GM12801 (cell line): ENCODE data around the gene TMEFF2.

Source experiments
- TF ChIP-seq, protein P1 (sequence below): IDR thresholded peaks from one replicate; pipeline ENCODE4 v1.5.1; 2011; ENCODE audit warnings: control low read depth; ENCODE audit not compliant: insufficient read length; ENCODE audit errors: extremely low read depth

The TMEFF2 gene

DNA sequence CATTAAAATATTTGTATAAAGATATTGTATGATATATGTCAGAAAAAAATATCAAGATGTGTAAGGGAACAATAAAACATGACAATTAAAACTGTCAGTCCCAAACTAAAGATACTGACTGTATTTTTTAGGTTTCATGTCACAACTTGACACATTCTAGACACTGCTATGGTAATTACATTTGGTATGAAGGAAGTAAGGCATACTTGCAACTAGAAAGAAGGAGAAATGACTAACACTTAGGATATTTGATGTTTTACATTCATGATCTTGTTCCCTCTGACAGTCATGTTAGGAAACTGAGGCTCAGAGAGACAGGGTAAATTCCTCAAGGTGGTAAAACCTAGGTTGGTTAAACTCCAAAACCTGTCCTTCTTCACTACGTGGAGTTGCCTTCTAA, 68.3 kb downstream of the TMEFF2 start:
- TF ChIP-seq, protein P1, sequence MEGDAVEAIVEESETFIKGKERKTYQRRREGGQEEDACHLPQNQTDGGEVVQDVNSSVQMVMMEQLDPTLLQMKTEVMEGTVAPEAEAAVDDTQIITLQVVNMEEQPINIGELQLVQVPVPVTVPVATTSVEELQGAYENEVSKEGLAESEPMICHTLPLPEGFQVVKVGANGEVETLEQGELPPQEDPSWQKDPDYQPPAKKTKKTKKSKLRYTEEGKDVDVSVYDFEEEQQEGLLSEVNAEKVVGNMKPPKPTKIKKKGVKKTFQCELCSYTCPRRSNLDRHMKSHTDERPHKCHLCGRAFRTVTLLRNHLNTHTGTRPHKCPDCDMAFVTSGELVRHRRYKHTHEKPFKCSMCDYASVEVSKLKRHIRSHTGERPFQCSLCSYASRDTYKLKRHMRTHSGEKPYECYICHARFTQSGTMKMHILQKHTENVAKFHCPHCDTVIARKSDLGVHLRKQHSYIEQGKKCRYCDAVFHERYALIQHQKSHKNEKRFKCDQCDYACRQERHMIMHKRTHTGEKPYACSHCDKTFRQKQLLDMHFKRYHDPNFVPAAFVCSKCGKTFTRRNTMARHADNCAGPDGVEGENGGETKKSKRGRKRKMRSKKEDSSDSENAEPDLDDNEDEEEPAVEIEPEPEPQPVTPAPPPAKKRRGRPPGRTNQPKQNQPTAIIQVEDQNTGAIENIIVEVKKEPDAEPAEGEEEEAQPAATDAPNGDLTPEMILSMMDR = no peak

DNA sequence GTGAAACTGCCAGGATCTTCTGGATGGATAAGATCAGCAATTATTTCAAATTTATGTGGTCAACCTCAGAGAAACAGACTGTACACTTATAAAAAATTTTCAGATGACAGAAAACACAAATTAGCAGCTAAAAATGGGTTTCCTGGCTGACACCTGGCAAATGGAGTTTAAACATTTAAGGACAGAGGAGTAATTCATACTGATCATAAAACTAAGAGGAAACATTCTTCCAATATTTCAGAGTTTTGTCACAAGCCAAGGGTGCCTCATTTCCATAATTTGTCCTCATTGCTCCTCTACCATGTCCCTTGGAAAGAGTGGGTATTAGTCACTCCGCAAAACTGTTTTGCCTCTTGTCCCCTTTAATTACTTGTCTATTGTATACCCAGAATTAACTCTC, 70.2 kb downstream of the TMEFF2 start:
- TF ChIP-seq, protein P1 = no peak

DNA sequence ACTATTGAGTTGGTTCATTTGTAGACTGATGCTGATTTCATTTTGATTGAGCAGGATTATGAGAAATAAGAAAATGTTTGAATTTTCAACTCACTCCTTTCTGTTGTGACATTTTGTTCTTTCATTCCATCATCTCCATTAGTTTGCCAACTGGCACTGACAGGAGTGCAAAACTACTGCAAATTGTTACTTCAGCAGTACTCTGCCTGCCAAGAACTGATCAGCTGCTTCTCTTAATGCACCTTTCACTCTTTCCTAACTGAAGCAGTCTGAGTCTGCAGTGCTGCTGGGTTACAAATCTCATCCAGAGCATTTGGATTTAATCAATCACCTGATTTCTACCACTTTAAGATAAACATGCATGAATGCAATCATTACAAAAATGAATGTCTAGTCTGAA, 70.9 kb downstream of the TMEFF2 start:
- TF ChIP-seq, protein P1 = no peak

DNA sequence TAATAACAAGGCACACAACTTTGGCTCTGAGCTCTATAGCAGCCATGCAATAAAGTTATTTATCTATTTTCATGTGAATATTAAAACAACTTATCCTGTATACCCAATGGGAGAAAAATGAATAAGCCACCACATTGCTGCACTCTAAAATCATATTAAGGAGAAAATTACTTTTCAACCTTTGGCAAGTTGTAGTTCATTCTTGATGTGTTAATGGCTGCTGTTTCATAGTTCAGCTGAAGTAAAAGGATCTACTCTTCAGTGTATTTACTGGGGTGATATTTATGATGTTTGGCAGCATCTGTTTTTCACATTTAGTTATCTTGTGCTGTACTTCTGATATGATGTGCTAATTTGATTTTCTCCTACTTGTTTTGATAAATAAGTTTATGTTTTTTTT, 71.8 kb downstream of the TMEFF2 start:
- TF ChIP-seq, protein P1 = no peak

DNA sequence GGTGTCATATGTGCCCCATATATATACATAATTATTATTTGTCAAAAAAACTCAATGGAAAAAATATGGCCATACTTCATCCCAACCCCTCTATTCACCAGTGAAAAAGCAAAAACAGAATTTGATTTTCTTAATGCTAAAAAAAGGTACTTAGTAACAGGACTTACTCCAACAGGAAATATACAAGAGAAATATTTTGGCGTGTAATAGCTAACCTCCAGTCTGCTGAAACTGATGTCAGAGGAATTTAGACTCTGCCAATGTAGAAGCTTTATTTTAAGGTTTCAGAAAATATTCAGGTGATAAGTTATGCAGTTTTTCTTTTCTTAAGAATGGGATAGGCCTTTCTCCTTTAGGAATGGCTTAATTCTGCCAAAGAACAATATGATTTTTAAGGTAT, 72.6 kb downstream of the TMEFF2 start:
- TF ChIP-seq, protein P1 = no peak

DNA sequence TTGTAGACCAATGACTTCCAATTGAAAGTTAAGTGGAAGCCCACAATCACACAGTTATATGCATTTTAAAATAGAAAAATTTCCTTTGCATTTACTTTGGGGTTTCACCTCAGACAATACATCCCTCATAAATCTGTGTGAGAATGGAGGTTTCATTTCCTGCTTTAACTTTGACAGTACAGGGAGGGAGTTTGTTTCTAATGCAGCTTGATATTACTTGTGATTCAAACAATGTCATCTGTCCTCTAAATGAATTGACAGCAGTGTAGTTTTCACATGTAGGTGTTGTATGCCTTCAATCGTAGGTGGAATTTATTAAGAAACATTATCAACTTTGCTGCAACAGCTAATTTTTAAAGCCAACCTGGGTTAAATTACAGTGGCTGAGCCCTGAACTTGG, 75.2 kb downstream of the TMEFF2 start:
- TF ChIP-seq, protein P1 = no peak

DNA sequence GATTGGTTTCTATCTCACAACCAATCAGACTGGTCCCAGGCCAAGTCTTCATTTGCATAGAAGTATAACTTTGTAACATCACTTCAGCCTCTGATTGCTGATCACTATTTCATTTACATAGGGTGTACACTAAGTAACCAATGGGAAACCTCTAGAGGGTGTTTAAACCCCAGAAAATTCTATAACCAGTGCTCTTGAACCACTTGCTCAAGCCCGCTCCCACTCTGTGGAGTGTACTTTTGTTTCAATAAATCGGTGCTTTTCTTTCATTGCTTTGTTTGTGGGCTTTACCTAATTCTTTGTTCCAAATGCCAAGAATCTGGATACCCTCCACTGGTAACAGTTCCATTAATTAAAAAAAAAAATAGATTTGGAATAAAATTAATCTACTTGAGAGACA, 77.0 kb downstream of the TMEFF2 start:
- TF ChIP-seq, protein P1 = no peak

DNA sequence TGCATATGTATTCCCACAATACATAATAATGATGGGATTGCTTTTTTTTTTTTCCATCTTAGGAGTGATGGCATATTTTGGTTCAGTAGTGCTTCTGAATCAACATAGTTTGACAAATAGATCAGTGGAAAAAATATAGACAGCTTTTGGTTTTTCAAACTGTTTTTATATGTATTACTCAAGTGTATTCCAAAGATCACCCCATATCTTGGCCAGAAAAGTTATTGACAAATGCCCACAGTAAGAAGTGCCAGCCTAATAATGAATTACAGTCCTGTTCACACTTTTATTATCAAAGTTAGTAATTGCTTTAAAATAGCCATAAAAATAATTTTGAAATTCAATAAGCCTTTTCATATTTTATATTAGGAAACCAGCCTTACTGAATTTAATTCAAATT, 95.0 kb downstream of the TMEFF2 start:
- TF ChIP-seq, protein P1 = no peak
